ENCODE results near the gene FAP.
A peak's percentile ranks its signal among the peaks of the same experiment; 100 is the strongest.

The FAP gene

DNA sequence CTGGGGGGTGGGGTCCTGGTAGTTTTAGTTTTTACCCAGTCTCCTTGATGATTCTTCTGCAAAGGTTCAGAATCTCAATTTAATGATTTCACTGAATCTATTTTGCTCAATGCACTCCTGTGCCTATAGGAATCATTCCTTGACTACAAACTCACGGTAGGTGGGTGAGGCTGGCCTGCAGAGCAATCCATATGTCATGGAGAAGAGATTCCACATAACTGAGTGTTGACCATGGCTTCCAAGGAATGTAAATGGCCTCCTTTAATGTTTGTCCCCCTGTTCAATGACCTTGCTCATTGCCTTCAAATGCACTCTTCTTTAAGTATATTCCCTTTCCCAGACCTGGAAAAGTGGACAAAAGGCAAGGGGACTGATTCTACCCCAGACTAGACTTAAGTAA is 12.5 kb downstream of the FAP start:
- FAIRE-seq (peak; percentile 33), DNase-seq (ENCODE audit: insufficient read length, low spot score) (no peak)
- TF ChIP-seq POLR2A (IDR thresholded peaks at IDR 0.05; ENCODE audit: low read depth, low read length), result no peak

GRCh38 chr2:162226836-162227235 is 16.4 kb downstream of the FAP start:
- FAIRE-seq (no peak), DNase-seq (ENCODE audit: insufficient read length, low spot score) (no peak)
- no peak for TF ChIP-seq POLR2A (IDR thresholded peaks at IDR 0.05; ENCODE audit: low read depth, low read length)

DNA sequence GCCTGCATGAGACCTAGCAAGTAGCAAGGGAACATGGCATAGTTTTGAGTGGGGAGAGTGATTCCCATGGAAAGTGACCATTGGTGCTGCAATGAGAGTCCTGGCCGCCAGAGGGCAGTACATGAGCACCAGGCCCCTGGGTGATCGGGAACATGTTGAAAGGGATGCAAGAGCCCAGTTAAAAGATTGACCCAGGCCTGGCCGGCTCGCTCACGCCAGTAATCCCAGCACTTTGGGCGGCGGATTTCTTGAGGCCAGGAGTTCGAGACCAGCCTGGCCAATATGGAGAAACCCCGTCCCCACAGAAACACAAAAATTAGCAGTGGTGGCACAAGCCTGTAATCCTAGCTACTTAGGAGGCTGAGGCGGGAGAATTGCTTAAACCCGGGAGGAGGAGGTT is 22.2 kb downstream of the FAP start:
- DNase-seq (ENCODE audit: insufficient read length, low spot score) (peak; percentile 61), FAIRE-seq (peak; percentile 98)
- no peak for TF ChIP-seq POLR2A (IDR thresholded peaks at IDR 0.05; ENCODE audit: low read depth, low read length)

DNA sequence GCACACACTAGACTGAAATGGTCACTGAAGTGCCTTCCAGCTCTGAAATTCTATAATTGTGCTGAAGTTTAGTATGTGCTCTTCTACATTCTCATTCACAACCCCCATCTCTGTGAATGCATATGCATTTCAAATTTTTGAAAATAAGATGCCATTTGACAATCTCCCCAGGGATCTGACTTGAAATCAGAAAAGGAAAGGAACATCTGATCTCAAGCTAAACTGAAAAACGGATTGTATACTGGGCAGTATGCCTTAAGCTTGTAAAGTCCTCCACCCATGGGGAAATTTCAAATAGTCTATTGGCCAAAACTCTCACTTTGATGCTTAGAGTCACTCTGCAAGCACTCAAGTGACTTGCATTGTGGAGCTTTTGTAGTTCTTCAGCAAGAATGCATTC is 22.9 kb downstream of the FAP start:
- FAIRE-seq (no peak), DNase-seq (ENCODE audit: insufficient read length, low spot score) (no peak)
- no peak for TF ChIP-seq POLR2A (IDR thresholded peaks at IDR 0.05; ENCODE audit: low read depth, low read length)

GRCh38 chr2:162219426-162219825 is 23.8 kb downstream of the FAP start:
- DNase-seq (ENCODE audit: insufficient read length, low spot score), result no peak
- TF ChIP-seq POLR2A (IDR thresholded peaks at IDR 0.05; ENCODE audit: low read depth, low read length), result no peak
- no peak for FAIRE-seq

DNA sequence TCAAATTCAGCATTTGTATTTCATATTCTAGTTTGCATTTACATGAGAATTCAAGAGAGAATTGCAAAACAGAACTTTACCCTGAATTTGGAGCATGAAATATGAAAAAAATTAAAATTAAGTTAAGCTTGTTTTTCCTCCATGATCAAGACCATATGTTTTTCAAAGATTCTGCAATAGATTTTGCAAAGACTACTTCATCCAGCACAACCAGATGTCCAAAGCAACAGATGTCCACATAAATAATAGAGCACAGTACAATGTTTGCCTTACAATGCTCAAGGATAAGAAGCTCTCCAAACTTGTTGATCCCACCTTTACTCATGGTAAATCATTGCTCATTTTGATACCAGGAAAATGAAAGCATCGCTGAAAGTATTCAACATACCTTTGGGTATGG is 25.6 kb downstream of the FAP start:
- FAIRE-seq, result no peak
- no peak for DNase-seq (ENCODE audit: insufficient read length, low spot score)
- TF ChIP-seq POLR2A (IDR thresholded peaks at IDR 0.05; ENCODE audit: low read depth, low read length), result no peak

DNA sequence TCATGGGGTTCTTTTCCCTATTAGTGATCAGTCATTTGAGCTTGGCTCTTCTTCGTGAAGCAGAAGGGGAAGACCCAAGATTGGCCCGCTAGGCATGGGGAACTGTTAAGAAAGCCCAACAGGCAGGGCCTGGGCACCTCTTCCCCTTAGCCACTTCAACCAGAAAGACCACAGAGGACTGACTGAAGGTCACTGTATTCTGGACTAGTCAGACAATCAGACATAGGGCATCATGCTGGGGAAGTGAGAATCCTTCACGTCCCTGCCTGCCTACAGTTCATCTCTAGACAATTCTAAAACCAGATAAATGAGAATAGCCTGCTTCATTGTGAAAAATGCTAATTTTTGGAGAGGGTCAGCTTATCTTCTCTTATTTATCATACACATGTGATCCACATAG is 28.1 kb downstream of the FAP start:
- TF ChIP-seq POLR2A (IDR thresholded peaks at IDR 0.05; ENCODE audit: low read depth, low read length), result no peak
- FAIRE-seq, result no peak
- no peak for DNase-seq (ENCODE audit: insufficient read length, low spot score)

- no peak for TF ChIP-seq POLR2A (IDR thresholded peaks at IDR 0.05; ENCODE audit: low read depth, low read length)
- no peak for FAIRE-seq
- no peak for DNase-seq (ENCODE audit: insufficient read length, low spot score)
Measured at GRCh38 chr2:162212366-162212765, 30.9 kb downstream of the FAP start.

DNA sequence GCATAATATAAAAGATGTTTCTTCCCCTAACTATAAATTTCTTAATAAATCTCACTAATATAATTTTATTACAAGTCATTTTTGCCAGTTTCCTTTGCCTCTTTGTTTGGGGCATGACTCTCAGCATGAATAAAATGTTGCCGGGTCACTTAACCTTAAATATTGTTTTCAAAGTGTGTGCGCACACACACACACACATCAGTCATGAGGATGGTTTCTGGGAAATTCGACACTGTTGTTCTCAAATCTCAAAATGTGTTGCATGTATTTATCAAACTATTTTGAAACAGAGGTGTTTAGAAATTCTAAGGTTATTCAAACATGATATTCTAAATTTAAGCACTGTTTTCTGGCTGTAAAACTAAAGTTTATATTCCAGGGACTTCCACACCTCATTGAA is 31.5 kb downstream of the FAP start:
- DNase-seq (ENCODE audit: insufficient read length, low spot score) (no peak), FAIRE-seq (no peak)
- TF ChIP-seq POLR2A (IDR thresholded peaks at IDR 0.05; ENCODE audit: low read depth, low read length), result no peak

DNA sequence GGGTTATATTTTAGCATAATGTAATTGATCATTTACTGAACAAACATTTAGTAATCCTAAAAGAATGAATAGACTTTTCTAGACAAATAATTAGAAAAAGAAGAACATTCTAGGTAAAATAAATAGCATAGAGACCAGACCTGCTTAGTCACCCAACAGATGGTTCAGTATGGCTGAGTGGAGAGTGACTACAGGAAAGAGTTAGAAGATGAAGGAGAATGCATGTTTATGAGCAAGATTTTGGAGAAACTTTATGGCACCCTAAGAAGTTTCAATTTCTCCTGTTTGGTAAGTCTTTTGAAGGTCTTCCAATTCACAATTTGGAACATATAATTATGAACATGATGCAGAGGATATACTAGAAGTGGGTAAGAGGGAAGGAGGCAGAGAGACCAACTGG is 32.9 kb downstream of the FAP start:
- FAIRE-seq, result no peak
- no peak for TF ChIP-seq POLR2A (IDR thresholded peaks at IDR 0.05; ENCODE audit: low read depth, low read length)
- no peak for DNase-seq (ENCODE audit: insufficient read length, low spot score)

DNA sequence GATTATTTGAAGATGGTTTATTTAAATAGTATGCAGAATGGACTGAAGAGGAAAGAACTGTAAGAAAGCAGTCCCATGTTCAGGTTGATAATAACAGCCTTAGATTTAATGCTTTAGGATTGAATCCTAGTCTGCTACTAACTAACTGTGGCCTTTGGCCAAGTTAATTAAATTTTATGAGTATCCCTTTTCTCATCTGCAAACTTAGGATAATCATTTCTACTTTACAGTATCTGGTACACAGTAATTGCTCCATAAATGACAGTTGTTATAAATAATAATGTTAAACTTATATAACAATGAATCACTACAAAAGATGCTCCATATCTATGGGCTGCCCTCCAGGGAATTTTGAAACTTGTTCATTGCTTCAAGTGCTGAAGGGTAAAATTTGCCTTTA is 41.0 kb downstream of the FAP start:
- no peak for TF ChIP-seq POLR2A (IDR thresholded peaks at IDR 0.05; ENCODE audit: low read depth, low read length)
- no peak for DNase-seq (ENCODE audit: insufficient read length, low spot score)
- no peak for FAIRE-seq

- TF ChIP-seq POLR2A (IDR thresholded peaks at IDR 0.05; ENCODE audit: low read depth, low read length), result no peak
- DNase-seq (ENCODE audit: insufficient read length, low spot score) (no peak), FAIRE-seq (no peak)
Measured at GRCh38 chr2:162200636-162201035, 42.6 kb downstream of the FAP start.

DNA sequence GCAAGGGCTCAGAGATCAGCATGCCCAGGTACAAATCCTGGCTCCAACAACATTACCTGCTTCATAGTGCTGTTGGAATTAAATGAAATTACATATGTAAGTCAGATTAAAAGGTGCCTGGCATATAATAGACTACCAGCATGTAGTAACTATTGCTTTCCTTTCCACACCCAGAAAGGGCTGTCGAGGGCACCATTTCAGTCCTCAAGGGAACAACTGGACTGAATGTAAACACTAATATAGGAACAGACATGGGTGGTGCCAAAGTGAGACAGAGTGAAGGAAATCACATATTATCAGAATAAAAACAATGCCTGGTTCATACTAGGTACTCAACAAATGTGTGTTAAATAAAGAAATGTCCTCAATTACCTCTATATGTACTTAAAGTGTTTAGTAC is 43.3 kb downstream of the FAP start:
- no peak for TF ChIP-seq POLR2A (IDR thresholded peaks at IDR 0.05; ENCODE audit: low read depth, low read length)
- FAIRE-seq (no peak), DNase-seq (ENCODE audit: insufficient read length, low spot score) (no peak)

- no peak for TF ChIP-seq POLR2A (IDR thresholded peaks at IDR 0.05; ENCODE audit: low read depth, low read length)
- FAIRE-seq, result no peak
- DNase-seq (ENCODE audit: insufficient read length, low spot score), result no peak
Measured at GRCh38 chr2:162198239-162198638, 45.0 kb downstream of the FAP start.

DNA sequence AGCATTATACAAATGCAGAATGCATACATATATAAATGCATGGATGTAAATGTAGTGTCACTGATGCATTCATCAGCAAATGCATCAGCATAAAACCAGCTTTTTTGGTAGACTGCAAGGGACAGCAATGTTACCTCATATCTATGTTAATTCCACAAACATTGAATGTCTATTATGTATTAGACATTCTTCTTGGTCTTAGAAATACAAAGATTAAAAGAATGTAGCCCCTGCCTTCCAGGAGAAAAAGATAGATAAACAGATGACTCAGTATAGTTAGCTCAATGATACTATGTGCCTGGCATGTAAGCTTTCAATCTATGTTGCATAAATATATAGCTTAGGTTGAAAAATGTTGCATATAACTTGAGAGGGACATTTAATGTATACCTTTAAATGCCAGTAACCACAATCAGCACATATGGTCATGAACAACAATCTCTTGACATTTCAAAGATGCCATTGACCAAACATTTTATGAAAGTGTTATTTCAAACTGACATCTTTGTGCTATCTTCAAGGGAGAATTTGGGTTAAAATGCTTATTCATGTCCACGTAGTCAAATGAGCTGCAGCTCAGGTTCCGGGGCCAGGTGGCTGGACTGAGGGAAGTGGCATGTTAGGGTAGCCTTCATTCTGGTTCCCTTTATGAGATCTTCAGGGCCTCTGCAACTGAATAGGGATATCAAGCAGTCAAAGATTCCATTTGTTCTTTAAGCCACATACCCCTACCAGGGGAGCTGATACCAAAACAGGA is 46.0 kb downstream of the FAP start:
- TF ChIP-seq POLR2A (IDR thresholded peaks at IDR 0.05; ENCODE audit: low read depth, low read length), result no peak
- DNase-seq (ENCODE audit: insufficient read length, low spot score) (no peak), FAIRE-seq (no peak)

DNA sequence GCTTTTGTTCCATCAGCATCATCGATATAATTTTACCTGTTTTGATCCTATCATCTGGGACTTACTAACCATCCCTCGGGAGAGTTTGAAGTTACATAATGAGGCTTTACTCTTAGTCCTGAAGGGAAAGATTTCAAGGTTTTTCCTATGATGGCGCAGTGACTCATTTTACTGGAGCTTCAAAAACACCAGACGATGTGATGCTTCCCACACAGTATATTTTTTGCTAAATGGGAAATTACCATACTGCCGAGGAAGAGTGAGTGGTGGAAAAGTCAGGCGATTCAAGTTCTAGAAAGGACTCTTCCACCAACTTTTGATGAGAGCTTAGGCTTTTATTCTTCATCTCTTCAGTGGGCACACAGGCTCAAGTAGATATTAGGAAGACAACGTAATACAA is 46.6 kb downstream of the FAP start:
- DNase-seq (ENCODE audit: insufficient read length, low spot score) (no peak), FAIRE-seq (peak; percentile 78)
- TF ChIP-seq POLR2A (IDR thresholded peaks at IDR 0.05; ENCODE audit: low read depth, low read length), result no peak

All from H54 (cell line).